H1 (cell line): ENCODE results near the gene CAB39L. TPM values are rescaled to one million over a fixed set of nuclear protein-coding genes. Genes with fewer than 3 reads are reported as not detected.

Experiments used
- CTCF ChIA-PET: fragments of 300-600 bp; sonication (Branson Sonifier 250); formaldehyde crosslinking; loops from one replicate; lab custom pipeline; 2021; ENCODE audit not compliant: partially characterized antibody; lab: Charles Lee
- POLR2A ChIA-PET: fragments of 300-600 bp; sonication (Branson Sonifier 250); formaldehyde crosslinking; loops from one replicate; lab custom pipeline; 2021; ENCODE audit warnings: inconsistent platforms; ENCODE audit not compliant: partially characterized antibody; lab: Charles Lee
- DNase-seq, 2 experiments: peaks; one replicate each; pipeline versions ENCODE4 v3.0.0 to v3.0.0-alpha.2; 2010 to 2022; ENCODE audit warnings: low spot score in 2 of 2, low read depth in 1 of 2, mixed read lengths in 1 of 2
- FAIRE-seq: peaks from 2 replicates; lab custom pipeline; 2011; peaks lifted over from hg19 to GRCh38; lab: Jason Lieb, UNC
- H2AFZ ChIP-seq: 2 replicates; pipeline ENCODE4 v1.8.1; 2012; ENCODE audit warnings: low read length, inconsistent platforms
- H2AK5ac ChIP-seq: 2 replicates; pipeline ENCODE4 v1.6.1; 2013; ENCODE audit warnings: low read depth, low read length
- H2BK120ac ChIP-seq: replicated peaks from 2 replicates; pipeline ENCODE3; 2013; ENCODE audit warnings: low read depth, low read length, inconsistent platforms
- H2BK12ac ChIP-seq: 2 replicates; pipeline ENCODE4 v1.6.1; 2013; ENCODE audit warnings: low read depth, low read length
- H2BK15ac ChIP-seq: 2 replicates; pipeline ENCODE4 v1.6.1; 2013; ENCODE audit warnings: low read length
- H2BK20ac ChIP-seq: 2 replicates; pipeline ENCODE4 v1.6.1; 2013; ENCODE audit warnings: low read length
- H2BK5ac ChIP-seq: 2 replicates; pipeline ENCODE4 v1.6.1; 2013; ENCODE audit warnings: low read depth, low read length
- H3K14ac ChIP-seq: 2 replicates; pipeline ENCODE4 v1.6.1; 2013; ENCODE audit warnings: inconsistent platforms; ENCODE audit not compliant: insufficient read length
- H3K18ac ChIP-seq: 2 replicates; pipeline ENCODE4 v1.6.1; 2013; ENCODE audit warnings: low read length; ENCODE audit errors: extremely low read depth
- H3K23ac ChIP-seq: 2 replicates; pipeline ENCODE4 v1.6.1; 2013; ENCODE audit warnings: inconsistent platforms; ENCODE audit not compliant: insufficient read length
- H3K23me2 ChIP-seq: 2 replicates; pipeline ENCODE4 v1.6.1; 2013; ENCODE audit warnings: low read depth, low read length
- H3K27ac ChIP-seq: 2 replicates; pipeline ENCODE4 v1.6.1; 2011; ENCODE audit warnings: low read depth, low read length, inconsistent platforms
- H3K27me3 ChIP-seq, 4 experiments: replicated peaks in 1 of 4; 1 replicate in 1 of 4; 2 replicates in 3 of 4; pipeline versions ENCODE4 v1.6.1 to v1.8.1; 2011 to 2013; ENCODE audit warnings: low read length in 3 of 4, mild to moderate bottlenecking in 3 of 4, inconsistent platforms in 2 of 4, mixed read lengths in 2 of 4, moderate library complexity in 1 of 4; ENCODE audit not compliant: control insufficient read depth in 3 of 4, insufficient read depth in 3 of 4; ENCODE audit errors: extremely low read depth in 1 of 4
- H3K36me3 ChIP-seq, 4 experiments: 2 replicates each; pipeline versions ENCODE4 v1.6.1 to v1.8.1; 2011 to 2013; ENCODE audit warnings: mild to moderate bottlenecking in 4 of 4, low read length in 3 of 4, moderate library complexity in 2 of 4, control low read depth in 1 of 4, inconsistent platforms in 1 of 4; ENCODE audit not compliant: insufficient read depth in 4 of 4, control insufficient read depth in 2 of 4
- H3K4ac ChIP-seq: replicated peaks from 2 replicates; pipeline ENCODE3; 2013; ENCODE audit warnings: low read length, low read depth, mixed read lengths, inconsistent platforms; ENCODE audit not compliant: insufficient read length
- H3K4me1 ChIP-seq, 4 experiments: replicated peaks in 1 of 4; 1 replicate in 1 of 4; 2 replicates in 3 of 4; pipeline versions ENCODE4 v1.6.1 to v1.8.1; 2011 to 2013; ENCODE audit warnings: low read length in 3 of 4, inconsistent platforms in 2 of 4, mixed read lengths in 1 of 4; ENCODE audit not compliant: insufficient read depth in 4 of 4, control insufficient read depth in 3 of 4
- H3K4me2 ChIP-seq, 2 experiments: 2 replicates each; pipeline versions ENCODE4 v1.6.1 to v1.8.1; 2011 to 2013; ENCODE audit warnings: low read depth in 2 of 2, low read length in 2 of 2, control low read depth in 1 of 2, inconsistent platforms in 1 of 2, mild to moderate bottlenecking in 1 of 2; ENCODE audit not compliant: insufficient read depth in 1 of 2
- H3K4me3 ChIP-seq, 4 experiments: fragments of 200-600, 300-600 bp in 1 of 4; sonication (generic), shearing (Covaris generic), sonication (Bioruptor Twin) in 1 of 4; 2 replicates each; pipeline versions ENCODE4 v1.5.1 to v1.8.1; 2011 to 2016; ENCODE audit warnings: low read length in 4 of 4, low read depth in 3 of 4, control low read depth in 2 of 4, inconsistent platforms in 2 of 4, mild to moderate bottlenecking in 2 of 4, mixed read lengths in 1 of 4, moderate library complexity in 1 of 4; ENCODE audit not compliant: insufficient read depth in 2 of 4; ENCODE audit errors: extremely low read depth in 1 of 4
- H3K56ac ChIP-seq: replicated peaks from 2 replicates; pipeline ENCODE3; 2013; ENCODE audit warnings: low read depth, mild to moderate bottlenecking, mixed read lengths, low read length, inconsistent platforms; ENCODE audit not compliant: insufficient read length
- H3K79me1 ChIP-seq: 2 replicates; pipeline ENCODE4 v1.6.1; 2013; ENCODE audit warnings: low read depth, low read length, control low read depth
- H3K79me2 ChIP-seq, 2 experiments: 2 replicates each; pipeline versions ENCODE4 v1.6.1 to v1.8.1; 2012 to 2013; ENCODE audit warnings: low read length in 2 of 2, mild to moderate bottlenecking in 2 of 2, inconsistent platforms in 1 of 2; ENCODE audit not compliant: insufficient read depth in 2 of 2, control insufficient read depth in 1 of 2
- H3K9ac ChIP-seq, 4 experiments: replicated peaks in 1 of 4; 1 replicate in 1 of 4; 2 replicates in 3 of 4; pipeline versions ENCODE4 v1.6.1 to v1.8.1; 2011 to 2013; ENCODE audit warnings: low read depth in 3 of 4, low read length in 3 of 4, control low read depth in 2 of 4, mild to moderate bottlenecking in 2 of 4, moderate library complexity in 2 of 4, inconsistent platforms in 1 of 4; ENCODE audit errors: extremely low read depth in 1 of 4
- H3K9me3 ChIP-seq, 2 experiments: 2 replicates each; pipeline versions ENCODE4 v1.6.1 to v1.8.1; 2012 to 2013; ENCODE audit warnings: mild to moderate bottlenecking in 2 of 2, moderate library complexity in 2 of 2, control low read depth in 1 of 2, inconsistent platforms in 1 of 2, low read depth in 1 of 2, low read length in 1 of 2, mixed read lengths in 1 of 2; ENCODE audit not compliant: insufficient read depth in 2 of 2
- H4K20me1 ChIP-seq, 2 experiments: replicated peaks in 1 of 2; 2 replicates each; pipeline versions ENCODE3 to v1.8.1; 2011 to 2013; ENCODE audit warnings: inconsistent platforms in 2 of 2, low read length in 2 of 2, mild to moderate bottlenecking in 1 of 2; ENCODE audit not compliant: insufficient read depth in 2 of 2, control insufficient read depth in 1 of 2
- H4K5ac ChIP-seq: 2 replicates; pipeline ENCODE4 v1.6.1; 2013; ENCODE audit warnings: low read length, low read depth, mixed read lengths, inconsistent platforms; ENCODE audit not compliant: insufficient read length
- H4K8ac ChIP-seq: 2 replicates; pipeline ENCODE4 v1.8.0; 2013; ENCODE audit warnings: mild to moderate bottlenecking, moderate library complexity, low read length, inconsistent platforms; ENCODE audit not compliant: insufficient read depth; ENCODE audit errors: extremely low read depth
- H4K91ac ChIP-seq: replicated peaks from 2 replicates; pipeline ENCODE3; 2013; ENCODE audit warnings: low read length, mixed read lengths, inconsistent platforms; ENCODE audit not compliant: insufficient read length
- BCL11A ChIP-seq, 2 experiments: IDR thresholded peaks; one replicate each; pipeline ENCODE4 v1.6.1; 2011; ENCODE audit warnings: low read depth in 2 of 2, low read length in 2 of 2, mild to moderate bottlenecking in 2 of 2
- CHD1 ChIP-seq: IDR thresholded peaks from 2 replicates; pipeline ENCODE4 v1.6.1; 2012; ENCODE audit warnings: low read depth, low read length, improper control_type of control experiment
- CREB1 ChIP-seq: IDR thresholded peaks from 2 replicates; pipeline ENCODE4 v1.6.1; 2012; ENCODE audit warnings: inconsistent platforms
- EP300 ChIP-seq, 2 experiments: IDR thresholded peaks; 1 replicate in 1 of 2; 2 replicates in 1 of 2; pipeline ENCODE4 v1.6.1; 2011 to 2012; ENCODE audit warnings: low read depth in 2 of 2, low read length in 2 of 2, mild to moderate bottlenecking in 2 of 2, borderline replicate concordance in 1 of 2, inconsistent platforms in 1 of 2, moderate library complexity in 1 of 2
- KDM5A ChIP-seq: fragments of 200-600 bp; IDR thresholded peaks from 2 replicates; pipeline ENCODE4 v1.7.1; 2012; ENCODE audit warnings: mild to moderate bottlenecking, low read length, inconsistent platforms, mixed read lengths
- TCF12 ChIP-seq: IDR thresholded peaks from 2 replicates; pipeline ENCODE4 v1.6.1; 2011; ENCODE audit warnings: low read depth, mild to moderate bottlenecking, low read length
- WGBS, 2 experiments: shearing (Covaris generic) in 1 of 2; methylation state at CpG; one replicate each; pipeline versions ENCODE4 v1.1.6 to v1.1.7; 2013 to 2015; ENCODE audit warnings: low lambda C conversion rate in 2 of 2, mixed read lengths in 2 of 2, inconsistent platforms in 1 of 2, low coverage in 1 of 2, missing lambda C conversion rate in 1 of 2; ENCODE audit not compliant: insufficient replicate concordance in 2 of 2, insufficient coverage in 1 of 2, insufficient read length in 1 of 2; ENCODE audit errors: extremely low coverage in 1 of 2, missing lambda C conversion rate in 1 of 2; 5-methylcytosine and 5-hydroxymethylcytosine counted together
- polyA plus RNA-seq, 7 experiments: library from polyadenylated mRNA; depleted of rRNA in 3 of 7; stranded (reverse) in 5 of 7; unstranded in 2 of 7; fragments of >200 nt in 5 of 7; fragments of 200-250 nt in 2 of 7; gene quantifications; 1 replicate in 5 of 7; 2 replicates in 1 of 7; 4 replicates in 1 of 7; pipeline versions ENCODE4 v1.2.1 to v1.2.3, GENCODE V29; 2011 to 2013; ENCODE audit warnings: missing spikeins in 2 of 7, mixed read lengths in 2 of 7
- total RNA-seq: library from RNA; stranded (reverse); fragmentation: NEBNext Ultra II Directional; extraction: Animal tissue kit (Norgen Biotek cat#: 25700); gene quantifications from 2 replicates; pipeline ENCODE4 v1.2.1, GENCODE V29; 2021

The CAB39L gene
- total and polyA plus RNA-seq, 2 of the 8 experiments (the other 6 are each of a cell fraction or from before 2014, with no cell fraction given) = 2.5 to 4.8 TPM

GRCh38 chr13:49395451-49395865, 48.4 kb downstream of the CAB39L start:
- H2BK20ac ChIP-seq = no peak overlapping the region
- no peak overlapping the region for H2BK120ac ChIP-seq
- H3K4me3 ChIP-seq = no peak overlapping the region
- H3K4me2 ChIP-seq = no peak overlapping the region
- POLR2A ChIA-PET = no interaction called here
- H3K14ac ChIP-seq = no peak overlapping the region
- no peak overlapping the region for H3K4ac ChIP-seq
- no peak overlapping the region for H3K18ac ChIP-seq
- CTCF ChIA-PET = no interaction called here
- WGBS, 2 experiments = 93% methylated on average over 1 of the region's 1 CpG; no CpG with 5 or more reads in 1 of the 2 experiments
- H3K27ac ChIP-seq = no peak overlapping the region
- H3K23ac ChIP-seq = no peak overlapping the region
- H4K5ac ChIP-seq = no peak overlapping the region
- H2BK12ac ChIP-seq = no peak overlapping the region
- no peaks in the 10 kb centered on the region for H3K36me3 ChIP-seq
- no peak overlapping the region for H4K91ac ChIP-seq
- no peak for TF ChIP-seq BCL11A (IDR thresholded peaks at IDR 0.05; ENCODE audit: low read depth in 2 of 2, low read length in 2 of 2)
- no peak for TF ChIP-seq EP300 (IDR thresholded peaks at IDR 0.05; ENCODE audit: borderline replicate concordance in 1 of 2, low read depth in 2 of 2, low read length in 2 of 2)
- no peak for TF ChIP-seq CREB1
- TF ChIP-seq CHD1 = no peak
- no peak for TF ChIP-seq TCF12
- no peak for TF ChIP-seq KDM5A
- TF ChIP-seq, all 59 proteins: peak for 0
- no peaks in the 10 kb centered on the region for H3K4me1 ChIP-seq
- H3K79me1 ChIP-seq = no peaks in the 10 kb centered on the region
- no peak overlapping the region for H3K9ac ChIP-seq
- FAIRE-seq = no peak
- no peak overlapping the region for H4K8ac ChIP-seq
- H3K56ac ChIP-seq = no peak overlapping the region
- H3K79me2 ChIP-seq = no peaks in the 10 kb centered on the region
- H2BK15ac ChIP-seq = no peak overlapping the region
- no peaks in the 10 kb centered on the region for H3K9me3 ChIP-seq
- H3K27me3 ChIP-seq = no peaks in the 10 kb centered on the region
- H2BK5ac ChIP-seq = no peak overlapping the region
- H2AFZ ChIP-seq = no peak overlapping the region
- H3K23me2 ChIP-seq = no peaks in the 10 kb centered on the region; the same call in 1 of the 2 replicates
- no peak for DNase-seq
- no peak overlapping the region for H2AK5ac ChIP-seq
- H4K20me1 ChIP-seq = no peaks in the 10 kb centered on the region
